ENCODE data around the gene NANOS3. TPM values are rescaled to one million over a fixed set of nuclear protein-coding genes. Genes with fewer than 3 reads are reported as not detected.

NANOS3 gene
- total and polyA plus RNA-seq, 4 donors: not detected

GRCh38 chr19:13894552-13894951, 17.6 kb downstream of the NANOS3 start:
- no peak overlapping the region for H3K4me3 ChIP-seq (ENCODE audit: low read depth in 1 of 3, low read length in 3 of 3)
- no peaks in the 10 kb centered on the region for H3K9me3 ChIP-seq (ENCODE audit: control insufficient read depth in 4 of 4, low read length in 3 of 4)
- DNase-seq (ENCODE audit: low spot score): no peak
- H3K27me3 ChIP-seq (ENCODE audit: control insufficient read depth in 4 of 4, insufficient read depth in 4 of 4, low read length in 3 of 4): no peaks in the 10 kb centered on the region
- H3K27ac ChIP-seq (ENCODE audit: low read depth in 1 of 2, low read length in 2 of 2): no peak overlapping the region
- WGBS: 83% methylated on average over 5 of the region's 5 CpGs
- peaks cover 0 to 7% (median 2%) of the 10 kb centered on the region in 4 donors for H3K4me1 ChIP-seq (ENCODE audit: control insufficient read depth in 4 of 4, insufficient read depth in 4 of 4, low read length in 3 of 4)
- no peaks in the 10 kb centered on the region for H3K36me3 ChIP-seq (ENCODE audit: control insufficient read depth in 4 of 4, insufficient read depth in 3 of 4, low read depth in 1 of 4, low read length in 3 of 4)
- TF ChIP-seq REST (IDR thresholded peaks at IDR 0.05) (no peak), ATF3 (IDR thresholded peaks at IDR 0.05) (no peak), SP1 (IDR thresholded peaks at IDR 0.05) (no peak), NR2F2 (IDR thresholded peaks at IDR 0.05) (no peak), YY1 (IDR thresholded peaks at IDR 0.05) (no peak), RXRA (IDR thresholded peaks at IDR 0.05) (no peak), HNF4G (IDR thresholded peaks at IDR 0.05) (no peak), CTCF (IDR thresholded peaks at IDR 0.05; ENCODE audit: low read depth, low read length, missing input control) (no peak), RAD21 (IDR thresholded peaks at IDR 0.05) (no peak)
- H3K9ac ChIP-seq (ENCODE audit: low read depth in 1 of 2, low read length in 2 of 2): no peak overlapping the region

GRCh38 chr19:13896227-13896626, 19.3 kb downstream of the NANOS3 start:
- H3K27ac ChIP-seq (ENCODE audit: low read depth in 1 of 2, low read length in 2 of 2): no peak overlapping the region
- H3K9ac ChIP-seq (ENCODE audit: low read depth in 1 of 2, low read length in 2 of 2): no peak overlapping the region
- H3K4me3 ChIP-seq (ENCODE audit: low read depth in 1 of 3, low read length in 3 of 3): no peak overlapping the region
- peaks cover 0 to 7% (median 2%) of the 10 kb centered on the region in 4 donors for H3K4me1 ChIP-seq (ENCODE audit: control insufficient read depth in 4 of 4, insufficient read depth in 4 of 4, low read length in 3 of 4)
- no peaks in the 10 kb centered on the region for H3K9me3 ChIP-seq (ENCODE audit: control insufficient read depth in 4 of 4, low read length in 3 of 4)
- H3K36me3 ChIP-seq (ENCODE audit: control insufficient read depth in 4 of 4, insufficient read depth in 3 of 4, low read depth in 1 of 4, low read length in 3 of 4): no peaks in the 10 kb centered on the region
- 97% methylated on average over 2 of the region's 2 CpGs for WGBS
- TF ChIP-seq HNF4G (IDR thresholded peaks at IDR 0.05): no peak
- TF ChIP-seq YY1 (IDR thresholded peaks at IDR 0.05): no peak
- no peak for DNase-seq (ENCODE audit: low spot score)
- H3K27me3 ChIP-seq (ENCODE audit: control insufficient read depth in 4 of 4, insufficient read depth in 4 of 4, low read length in 3 of 4): no peaks in the 10 kb centered on the region

GRCh38 chr19:13899393-13899792, 22.5 kb downstream of the NANOS3 start:
- Histone ChIP-seq H3K27ac (ENCODE audit: low read depth in 1 of 2, low read length in 2 of 2) (no peak overlapping the region), H3K4me1 (ENCODE audit: control insufficient read depth in 4 of 4, insufficient read depth in 4 of 4, low read length in 3 of 4) (peaks cover 0 to 7% (median 2%) of the 10 kb centered on the region in 4 donors), H3K4me3 (ENCODE audit: low read depth in 1 of 3, low read length in 3 of 3) (no peak overlapping the region), H3K27me3 (ENCODE audit: control insufficient read depth in 4 of 4, insufficient read depth in 4 of 4, low read length in 3 of 4) (no peaks in the 10 kb centered on the region), H3K9me3 (ENCODE audit: control insufficient read depth in 4 of 4, low read length in 3 of 4) (no peaks in the 10 kb centered on the region), H3K36me3 (ENCODE audit: control insufficient read depth in 4 of 4, insufficient read depth in 3 of 4, low read depth in 1 of 4, low read length in 3 of 4) (no peaks in the 10 kb centered on the region), H3K9ac (ENCODE audit: low read depth in 1 of 2, low read length in 2 of 2) (no peak overlapping the region)
- DNase-seq (ENCODE audit: low spot score): no peak
- TF ChIP-seq ATF3 (IDR thresholded peaks at IDR 0.05): no peak
- no peak for TF ChIP-seq EGR1 (IDR thresholded peaks at IDR 0.05; ENCODE audit: low read depth in 2 of 2)
- TF ChIP-seq RXRA (IDR thresholded peaks at IDR 0.05): peak; percentile 21 to 50
- TF ChIP-seq YY1 (IDR thresholded peaks at IDR 0.05): no peak
- no peak for TF ChIP-seq GABPA (IDR thresholded peaks at IDR 0.05 in 1 of 2, conservative IDR thresholded peaks at IDR 0.05 in 1 of 2)
- TF ChIP-seq HNF4A (conservative IDR thresholded peaks at IDR 0.05): peak in 1 of 2 donors; percentile 37
- no peak for TF ChIP-seq MAX (IDR thresholded peaks at IDR 0.05)
- TF ChIP-seq ZBTB33 (IDR thresholded peaks at IDR 0.05): no peak
- peak; percentile 76 for TF ChIP-seq SP1 (IDR thresholded peaks at IDR 0.05)
- TF ChIP-seq FOXA1 (IDR thresholded peaks at IDR 0.05): no peak
- 42% methylated on average over 10 of the region's 10 CpGs for WGBS

Data from liver (tissue), 9 donors.